HEK293T (cell line): Measurements from ENCODE around the gene CFAP161.

Source experiments
- CTCF ChIA-PET: fragments of 350-600 bp; formaldehyde crosslinking; extraction: SDS; loops from one replicate; lab custom pipeline; 2021; ENCODE audit warnings: antibody characterized with exemption, inconsistent platforms; lab: Yijun Ruan, JAX
- POLR2A ChIA-PET: fragments of 350-600 bp; formaldehyde crosslinking; extraction: SDS; loops from one replicate; lab custom pipeline; 2020; ENCODE audit warnings: antibody characterized with exemption, inconsistent platforms; lab: Yijun Ruan, JAX
- DNase-seq: peaks from one replicate; pipeline ENCODE4 v3.0.0; 2012; ENCODE audit warnings: mixed read lengths; ENCODE audit errors: extremely low spot score
- ARNT ChIP-seq: fragments of 450-650 bp; IDR thresholded peaks from 2 replicates; pipeline ENCODE4 v1.6.1; 2017; ENCODE audit warnings: mild to moderate bottlenecking
- BHLHE40 ChIP-seq: fragments of 450-650 bp; IDR thresholded peaks from 2 replicates; pipeline ENCODE4 v1.6.1; 2016; ENCODE audit warnings: mild to moderate bottlenecking, moderate library complexity, borderline replicate concordance
- CTBP1 ChIP-seq: fragments of 450-650 bp; IDR thresholded peaks from 2 replicates; pipeline ENCODE4 v1.6.1; 2016; ENCODE audit warnings: borderline replicate concordance
- ELF4 ChIP-seq: fragments of 450-650 bp; IDR thresholded peaks from 2 replicates; pipeline ENCODE4 v1.6.1; 2017; ENCODE audit warnings: antibody characterized with exemption
- FOXA1 ChIP-seq: fragments of 450-650 bp; IDR thresholded peaks from 2 replicates; pipeline ENCODE4 v1.6.1; 2016; ENCODE audit warnings: mild to moderate bottlenecking
- FOXK2 ChIP-seq: fragments of 450-650 bp; IDR thresholded peaks from 2 replicates; pipeline ENCODE4 v1.6.1; 2016; ENCODE audit warnings: mild to moderate bottlenecking
- FOXM1 ChIP-seq: fragments of 450-650 bp; IDR thresholded peaks from 2 replicates; pipeline ENCODE4 v1.6.1; 2017; ENCODE audit warnings: mild to moderate bottlenecking, borderline replicate concordance
- HDGF ChIP-seq: fragments of 450-650 bp; IDR thresholded peaks from 2 replicates; pipeline ENCODE4 v1.6.1; 2017; ENCODE audit warnings: antibody characterized with exemption, borderline replicate concordance
- L3MBTL2 ChIP-seq: fragments of 450-650 bp; conservative IDR thresholded peaks from 2 replicates; pipeline ENCODE4 v1.6.1; 2016; ENCODE audit warnings: mild to moderate bottlenecking
- LEF1 ChIP-seq: fragments of 450-650 bp; IDR thresholded peaks from 2 replicates; pipeline ENCODE4 v1.6.1; 2017; ENCODE audit warnings: mild to moderate bottlenecking, borderline replicate concordance
- NFRKB ChIP-seq: fragments of 450-650 bp; IDR thresholded peaks from 2 replicates; pipeline ENCODE4 v1.6.1; 2016; ENCODE audit warnings: mild to moderate bottlenecking, moderate library complexity
- SP1 ChIP-seq: fragments of 450-650 bp; IDR thresholded peaks from 2 replicates; pipeline ENCODE4 v1.6.1; 2017
- SUZ12 ChIP-seq: fragments of 450-650 bp; IDR thresholded peaks from 2 replicates; pipeline ENCODE4 v1.6.1; 2016; ENCODE audit warnings: mild to moderate bottlenecking
- TARDBP ChIP-seq: fragments of 450-650 bp; IDR thresholded peaks from 2 replicates; pipeline ENCODE4 v1.6.1; 2016
- ZNF384 ChIP-seq: fragments of 450-650 bp; IDR thresholded peaks from 2 replicates; pipeline ENCODE4 v1.6.1; 2016
- TF ChIP-seq, protein P1 (sequence below): fragments of 450-650 bp; IDR thresholded peaks from 2 replicates; pipeline ENCODE4 v1.6.1; 2016

Gene CFAP161

DNA sequence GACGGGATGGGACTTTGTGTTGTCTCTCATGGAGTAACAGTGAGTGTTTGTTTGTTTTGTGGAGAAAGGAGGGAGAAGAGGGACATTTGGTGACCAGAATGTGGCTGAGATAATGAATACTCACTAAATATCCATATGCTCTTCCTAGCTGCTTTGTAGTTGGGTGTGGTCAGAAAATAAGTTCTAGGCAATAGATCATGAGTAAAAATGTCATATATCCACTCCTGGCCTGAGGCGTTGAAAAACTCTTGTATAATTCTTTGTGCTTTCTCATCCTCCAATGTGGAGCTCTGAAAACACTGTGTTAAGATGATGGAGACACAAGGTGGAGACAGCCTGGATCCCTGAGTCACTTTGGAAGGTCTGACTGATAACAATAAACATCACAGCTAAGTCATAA, 34.6 kb downstream of the CFAP161 start:
- ChIA-PET POLR2A (no interaction called here), CTCF (no interaction called here)
- TF ChIP-seq TARDBP (no peak), HDGF (no peak)
- DNase-seq, result no peak

DNA sequence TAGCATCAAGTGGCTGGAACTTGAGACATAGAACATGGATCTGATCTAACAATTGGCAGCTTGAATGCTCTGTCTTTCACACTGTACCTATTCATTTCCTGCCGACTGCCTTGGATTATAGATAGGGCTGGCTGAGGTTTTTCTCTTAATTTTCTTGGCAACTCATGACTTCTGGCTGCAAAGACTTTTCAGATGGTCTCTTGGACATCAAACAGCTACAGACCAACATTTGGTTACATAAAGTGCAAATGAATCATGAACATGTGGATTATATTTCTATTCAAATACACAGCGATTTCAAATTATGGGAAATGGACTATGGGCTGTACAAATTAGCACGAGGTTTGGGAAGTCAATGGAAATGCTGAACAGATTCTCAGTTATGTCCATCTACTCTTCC, 36.4 kb downstream of the CFAP161 start:
- TF ChIP-seq SP1 (no peak), BHLHE40 (no peak), ZNF384 (no peak), TARDBP (no peak), LEF1 (no peak), L3MBTL2 (no peak), CTBP1 (no peak), HDGF (no peak), FOXM1 (no peak), ARNT (no peak), ELF4 (no peak), FOXK2 (no peak), SUZ12 (no peak), FOXA1 (no peak), NFRKB (no peak)
- TF ChIP-seq, protein P1, sequence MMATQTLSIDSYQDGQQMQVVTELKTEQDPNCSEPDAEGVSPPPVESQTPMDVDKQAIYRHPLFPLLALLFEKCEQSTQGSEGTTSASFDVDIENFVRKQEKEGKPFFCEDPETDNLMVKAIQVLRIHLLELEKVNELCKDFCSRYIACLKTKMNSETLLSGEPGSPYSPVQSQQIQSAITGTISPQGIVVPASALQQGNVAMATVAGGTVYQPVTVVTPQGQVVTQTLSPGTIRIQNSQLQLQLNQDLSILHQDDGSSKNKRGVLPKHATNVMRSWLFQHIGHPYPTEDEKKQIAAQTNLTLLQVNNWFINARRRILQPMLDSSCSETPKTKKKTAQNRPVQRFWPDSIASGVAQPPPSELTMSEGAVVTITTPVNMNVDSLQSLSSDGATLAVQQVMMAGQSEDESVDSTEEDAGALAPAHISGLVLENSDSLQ, result no peak
- ChIA-PET CTCF (interaction anchor here (2.7 kb wide), 1 partner anchor 96 kb away, joined by 13 read pairs; no protein-coding TSS in a partner anchor), POLR2A (no interaction called here)
- no peak for DNase-seq

DNA sequence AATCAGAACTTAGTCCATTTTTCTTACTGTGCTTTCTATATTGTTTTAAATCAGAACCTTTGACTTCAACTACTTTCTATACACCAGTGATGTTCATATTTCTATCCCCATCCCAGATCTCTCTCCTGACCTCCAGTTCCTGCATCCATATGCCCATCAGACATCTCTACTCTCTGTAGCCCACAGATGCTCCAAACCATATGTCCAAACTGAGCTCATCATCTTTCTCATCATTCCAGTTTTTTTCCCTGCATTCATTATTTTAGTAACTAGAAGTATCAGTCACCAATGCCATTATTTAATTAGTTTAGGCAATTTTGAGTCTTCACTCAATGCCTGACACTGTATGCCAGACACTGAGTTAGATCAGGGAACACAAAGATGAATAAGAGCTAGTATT, 37.2 kb downstream of the CFAP161 start:
- DNase-seq, result no peak
- TF ChIP-seq FOXA1, result no peak
- no peak for TF ChIP-seq L3MBTL2
- TF ChIP-seq ELF4, result no peak
- no peak for TF ChIP-seq FOXM1
- no peak for TF ChIP-seq ZNF384
- TF ChIP-seq HDGF, result no peak
- no peak for TF ChIP-seq TARDBP
- TF ChIP-seq LEF1, result no peak
- POLR2A ChIA-PET, result no interaction called here
- CTCF ChIA-PET, result interaction anchor here (2.7 kb wide), 1 partner anchor 95 kb away, joined by 13 read pairs; no protein-coding TSS in a partner anchor

DNA sequence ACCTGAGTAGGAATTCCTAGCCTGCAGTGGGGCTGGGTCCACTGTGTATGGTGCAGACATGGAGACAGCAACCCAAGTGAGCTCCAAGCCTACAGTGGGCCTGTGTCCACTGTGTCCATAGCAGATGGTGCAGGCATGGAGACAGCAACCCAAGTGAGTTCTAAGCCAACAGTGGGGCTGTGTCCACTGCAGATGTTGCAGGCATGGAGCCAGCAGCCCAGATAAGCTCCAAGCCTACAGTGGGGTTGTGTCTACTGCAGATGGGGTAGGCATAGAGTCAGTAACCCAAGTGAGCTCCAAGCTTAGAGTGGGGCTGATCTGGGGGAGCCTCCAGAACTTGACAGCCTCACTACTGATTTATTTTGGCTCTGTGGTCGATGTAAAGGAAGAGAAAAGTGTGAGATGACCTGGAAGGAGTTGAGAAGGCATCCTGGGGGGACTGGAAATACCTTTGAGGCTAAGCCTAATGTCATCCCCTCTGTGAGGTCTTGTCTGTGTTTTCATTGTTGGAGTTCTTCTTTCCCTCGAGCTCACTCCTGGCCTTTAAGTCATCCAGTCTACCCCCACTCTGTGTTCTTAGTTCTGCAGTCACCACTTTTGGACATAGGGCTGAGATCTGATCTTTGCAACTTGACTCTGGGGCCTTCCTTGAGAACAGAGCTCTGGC, 40.2 kb downstream of the CFAP161 start:
- CTCF ChIA-PET, result no interaction called here
- POLR2A ChIA-PET, result no interaction called here
- no peak for TF ChIP-seq HDGF
- no peak for TF ChIP-seq LEF1
- TF ChIP-seq CTBP1, result no peak
- TF ChIP-seq ELF4, result no peak
- no peak for TF ChIP-seq FOXM1
- DNase-seq, result no peak

DNA sequence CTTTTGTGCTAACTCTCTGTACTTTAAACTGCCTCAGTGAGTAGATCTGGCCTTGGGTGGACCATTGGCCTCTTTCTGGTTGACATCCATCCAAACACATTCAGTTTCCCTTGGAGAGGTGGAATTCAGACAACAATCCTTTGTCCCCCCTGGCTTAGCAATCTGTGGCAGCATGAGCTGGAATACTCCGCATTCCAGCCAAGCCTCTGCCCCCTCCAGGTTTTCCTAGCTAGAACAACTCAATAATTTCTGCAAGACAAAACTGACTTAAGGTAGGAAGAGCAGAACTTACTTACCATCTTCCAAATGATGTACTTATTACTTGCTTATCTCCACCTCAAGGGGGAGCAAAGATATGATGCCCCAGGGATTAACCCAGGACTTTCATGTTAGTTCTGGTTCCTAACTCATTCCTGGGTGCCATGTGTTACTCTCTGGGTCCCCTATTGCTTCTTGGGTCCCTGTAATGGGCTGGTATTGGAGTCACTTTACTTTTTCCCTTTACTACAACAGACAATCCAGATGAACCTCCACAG, 40.8 kb downstream of the CFAP161 start:
- CTCF ChIA-PET, result no interaction called here
- no peak for TF ChIP-seq SUZ12
- no peak for TF ChIP-seq ELF4
- no peak for TF ChIP-seq L3MBTL2
- no peak for TF ChIP-seq BHLHE40
- TF ChIP-seq HDGF, result no peak
- TF ChIP-seq CTBP1, result no peak
- no peak for TF ChIP-seq NFRKB
- TF ChIP-seq FOXK2, result no peak
- TF ChIP-seq FOXA1, result no peak
- TF ChIP-seq SP1, result no peak
- no peak for TF ChIP-seq ARNT
- TF ChIP-seq, protein P1, result no peak
- no peak for TF ChIP-seq ZNF384
- DNase-seq, result no peak
- POLR2A ChIA-PET, result no interaction called here

DNA sequence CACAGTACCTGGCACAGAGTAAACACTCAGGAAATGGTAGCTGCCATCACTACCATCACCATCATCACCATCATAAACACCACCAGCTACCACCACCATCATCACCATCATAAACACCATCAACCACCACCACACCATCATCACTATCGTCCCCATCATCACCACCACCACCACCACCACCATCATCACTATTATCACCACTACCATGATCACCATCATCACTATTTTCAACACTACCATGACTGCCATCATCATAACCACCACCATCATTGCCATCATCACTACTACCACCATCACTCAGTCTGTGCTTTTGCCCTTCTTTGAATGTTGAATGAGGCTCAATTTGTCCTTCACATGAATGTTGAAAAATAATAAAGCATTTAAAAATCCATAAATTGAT, 41.4 kb downstream of the CFAP161 start:
- POLR2A ChIA-PET, result no interaction called here
- TF ChIP-seq ARNT (no peak), ELF4 (no peak), FOXM1 (no peak), NFRKB (no peak)

DNA sequence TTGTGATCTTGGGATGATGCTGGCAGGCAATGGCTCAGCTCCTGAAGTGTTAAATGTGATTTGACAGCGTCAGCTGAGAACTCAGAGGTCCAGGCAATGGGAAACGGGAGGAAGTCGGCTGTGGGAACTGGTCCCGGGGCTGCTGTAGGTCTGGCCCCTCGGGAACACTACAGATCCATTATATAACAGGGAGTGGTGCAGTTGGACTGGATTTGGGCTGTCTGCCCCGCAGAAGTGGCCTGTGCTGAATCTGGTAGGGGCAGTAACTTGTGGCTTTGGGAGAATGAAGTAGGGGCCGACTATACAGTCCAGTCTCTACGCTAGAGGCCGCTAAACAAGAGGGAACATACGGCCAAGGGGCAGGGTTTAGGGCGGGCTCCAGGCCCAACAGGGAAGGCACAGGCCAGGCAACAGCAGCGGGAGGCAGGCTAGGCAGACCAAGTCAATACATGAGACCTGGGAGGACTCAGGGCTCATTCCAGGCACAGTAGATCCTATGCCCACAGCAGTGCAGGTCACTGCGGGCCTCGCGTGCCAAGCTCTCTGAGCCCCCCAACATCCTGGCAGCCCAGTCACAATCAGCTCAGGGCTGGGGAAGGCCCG, 42.3 kb downstream of the CFAP161 start:
- POLR2A ChIA-PET, result no interaction called here
- CTCF ChIA-PET, result no interaction called here
- no peak for DNase-seq
- TF ChIP-seq SUZ12, result no peak
- TF ChIP-seq ARNT, result no peak

More for the DNA sequence above, 41.4 kb downstream of the CFAP161 start:
- DNase-seq, result no peak
- CTCF ChIA-PET, result no interaction called here
